HG03196 (cell line): ENCODE data around the gene NSD1.

Experiments used
- ATAC-seq: cut with Tn5 transposase; IDR thresholded peaks from one replicate; pipeline ENCODE4 v1.9.1; 2021; ENCODE audit not compliant: unreplicated experiment

The NSD1 gene

GRCh38 chr5:177344891-177345290 is 211.3 kb downstream of the NSD1 start:
- no peak for ATAC-seq

GRCh38 chr5:177346820-177347219 is 213.2 kb downstream of the NSD1 start:
- no peak for ATAC-seq

- no peak for ATAC-seq
Observed at GRCh38 chr5:177347699-177348098, 214.1 kb downstream of the NSD1 start.

GRCh38 chr5:177349362-177349647 is 215.7 kb downstream of the NSD1 start:
- ATAC-seq, result no peak

GRCh38 chr5:177349762-177350161 is 216.2 kb downstream of the NSD1 start:
- no peak for ATAC-seq
